Bronchial epithelial cell (primary cell): Measurements from ENCODE around the gene WNT3A. TPM values are rescaled to one million over a fixed set of nuclear protein-coding genes. Genes with fewer than 3 reads are reported as not detected.

ENCODE experiments used
- DNase-seq: peaks from one replicate; pipeline ENCODE4 v3.0.0-alpha.2; 2010; ENCODE audit warnings: low read depth
- FAIRE-seq: peaks from 2 replicates; lab custom pipeline; 2011; peaks lifted over from hg19 to GRCh38; lab: Jason Lieb, UNC
- H3K27me3 ChIP-seq: 2 replicates; pipeline ENCODE4 v1.5.1; 2011; ENCODE audit warnings: low read length; ENCODE audit not compliant: control insufficient read depth, insufficient read depth
- H3K36me3 ChIP-seq: 2 replicates; pipeline ENCODE4 v1.5.1; 2011; ENCODE audit warnings: low read length; ENCODE audit not compliant: control insufficient read depth, insufficient read depth
- H3K4me3 ChIP-seq: 2 replicates; pipeline ENCODE4 v1.5.1; 2011; ENCODE audit warnings: mild to moderate bottlenecking, low read depth, low read length, control low read depth
- CTCF ChIP-seq: IDR thresholded peaks from 2 replicates; pipeline ENCODE4 v1.5.1; 2011; ENCODE audit warnings: mild to moderate bottlenecking, moderate library complexity, low read length, control low read depth, inconsistent platforms; ENCODE audit not compliant: insufficient read depth, severe bottlenecking
- total RNA-seq: library from RNA; depleted of rRNA; stranded (reverse); fragments of >200 nt; gene quantifications from 2 replicates; pipeline ENCODE4 v1.2.1, GENCODE V29; 2014

The WNT3A gene
- total RNA-seq, 1 donor from 2014 or later, result not detected

- peak; percentile 85 for FAIRE-seq
- Histone ChIP-seq H3K36me3 (no peaks in the 10 kb centered on the region), H3K4me3 (no peak overlapping the region), H3K27me3 (peaks cover 22% of the 10 kb centered on the region)
- no peak for TF ChIP-seq CTCF
- DNase-seq, result no peak
Observed at GRCh38 chr1:228042508-228042907, 35.7 kb downstream of the WNT3A start.

DNA sequence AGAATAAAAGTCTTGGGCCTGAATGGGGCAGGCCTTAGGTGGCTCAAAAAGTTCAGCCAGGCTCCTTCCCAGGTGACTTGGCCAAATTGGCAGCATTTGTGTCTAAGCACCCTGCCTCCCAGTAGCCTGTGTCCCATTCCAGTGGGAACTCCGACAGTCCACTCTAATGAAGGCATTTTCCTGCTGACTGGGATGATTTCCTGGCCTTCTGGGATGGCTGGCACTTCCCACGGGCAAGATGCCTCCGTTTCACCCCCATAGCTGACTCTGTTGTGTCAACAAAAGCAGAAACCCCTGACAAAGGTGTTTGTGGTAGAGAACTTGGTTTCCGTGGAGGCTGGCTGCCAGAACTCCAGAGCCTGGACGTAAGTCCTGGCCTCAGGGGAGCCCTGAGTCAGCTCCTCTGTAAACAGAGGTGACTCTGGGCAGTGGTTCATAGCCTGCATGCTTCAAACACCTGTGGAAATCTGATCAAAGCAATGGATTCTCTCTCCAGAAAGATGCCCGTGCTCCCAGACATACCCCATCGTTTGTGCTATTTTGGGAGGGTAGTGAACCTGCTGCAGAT, 36.6 kb downstream of the WNT3A start:
- peak; percentile 84 for FAIRE-seq
- TF ChIP-seq CTCF, result no peak
- Histone ChIP-seq H3K27me3 (peaks cover 23% of the 10 kb centered on the region), H3K36me3 (no peaks in the 10 kb centered on the region), H3K4me3 (no peak overlapping the region)
- DNase-seq, result peak; percentile 94

DNA sequence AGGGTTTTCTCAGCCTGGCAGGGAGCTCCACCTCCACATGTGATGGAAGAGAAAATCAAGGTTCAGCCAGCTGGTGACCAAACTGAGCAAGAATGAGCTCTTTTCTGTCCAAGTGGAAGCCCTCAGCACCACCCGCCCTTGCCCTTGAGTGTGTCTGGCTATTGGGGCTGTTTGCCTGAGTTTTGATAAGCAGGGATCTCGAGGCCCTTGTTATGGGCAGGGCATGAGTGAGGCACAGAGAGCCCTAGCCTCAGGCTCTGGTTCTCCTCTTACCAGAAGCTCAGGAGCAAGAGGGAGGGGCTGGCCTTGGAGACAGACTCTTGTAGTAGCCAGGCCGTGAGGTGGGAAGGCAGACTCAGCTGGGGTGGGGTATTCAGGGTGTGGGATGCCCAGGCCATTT, 38.2 kb downstream of the WNT3A start:
- DNase-seq, result no peak
- Histone ChIP-seq H3K36me3 (no peaks in the 10 kb centered on the region), H3K4me3 (no peak overlapping the region), H3K27me3 (peaks cover 14% of the 10 kb centered on the region)
- FAIRE-seq, result no peak
- TF ChIP-seq CTCF, result no peak

- Histone ChIP-seq H3K36me3 (no peaks in the 10 kb centered on the region), H3K27me3 (peaks cover 11% of the 10 kb centered on the region), H3K4me3 (no peak overlapping the region)
- no peak for TF ChIP-seq CTCF
- no peak for DNase-seq
- no peak for FAIRE-seq
Observed at GRCh38 chr1:228045405-228045804, 38.6 kb downstream of the WNT3A start.

- Histone ChIP-seq H3K4me3 (no peak overlapping the region), H3K27me3 (peaks cover 11% of the 10 kb centered on the region), H3K36me3 (no peaks in the 10 kb centered on the region)
- peak; percentile 40 for DNase-seq
- no peak for TF ChIP-seq CTCF
- FAIRE-seq, result no peak
Observed at GRCh38 chr1:228045871-228046270, 39.1 kb downstream of the WNT3A start.
